Activated CD8-positive, alpha-beta T cell treated with anti-CD3 and anti-CD28 coated beads, Interleukin-2, amount 10 ng/mL, durations not matched to agents 7 days and 5 days (primary cell): ENCODE measurements around the gene AVPR2. TPM values are rescaled to one million over a fixed set of nuclear protein-coding genes. Genes with fewer than 3 reads are reported as not detected.

Experiments
- ATAC-seq: fragments of 150-1000 bp; cut with Tn5 transposase; one replicate; pipeline ENCODE4 v1.10.0; 2021; ENCODE audit warnings: moderate library complexity
- CTCF ChIA-PET: fragments of 350-600 bp; sonication (Branson Sonifier 250); formaldehyde crosslinking; loops from one replicate; lab custom pipeline; 2021; ENCODE audit warnings: antibody characterized with exemption; lab: Charles Lee
- POLR2A ChIA-PET: fragments of 350-600 bp; sonication (Branson Sonifier 250); formaldehyde crosslinking; loops from one replicate; lab custom pipeline; 2021; ENCODE audit warnings: antibody characterized with exemption; lab: Charles Lee
- DNase-seq: peaks from one replicate; pipeline ENCODE4 v3.0.0-alpha.2; 2020
- H3K27ac Mint-ChIP-seq: one replicate; pipeline ENCODE4 v1.8.0; 2021; ENCODE audit warnings: mild to moderate bottlenecking, mixed read lengths
- H3K27me3 Mint-ChIP-seq: one replicate; pipeline ENCODE4 v1.8.0; 2021; ENCODE audit warnings: low read depth, mixed read lengths
- H3K36me3 Mint-ChIP-seq: one replicate; pipeline ENCODE4 v1.8.0; 2021; ENCODE audit warnings: low read depth, mixed read lengths
- H3K4me1 Mint-ChIP-seq: one replicate; pipeline ENCODE4 v1.8.0; 2021; ENCODE audit warnings: low read depth, mixed read lengths
- H3K4me3 Mint-ChIP-seq: one replicate; pipeline ENCODE4 v1.8.0; 2021; ENCODE audit warnings: mild to moderate bottlenecking, mixed read lengths
- H3K9me3 Mint-ChIP-seq: one replicate; pipeline ENCODE4 v1.8.0; 2022; ENCODE audit warnings: mixed read lengths; ENCODE audit not compliant: insufficient read depth
- total RNA-seq, 2 experiments: library from RNA; stranded (reverse); gene quantifications; one replicate each; pipeline ENCODE4 v1.2.3, GENCODE V29; 2021

AVPR2 gene
- total RNA-seq, 2 experiments from 2014 or later: not detected

DNA sequence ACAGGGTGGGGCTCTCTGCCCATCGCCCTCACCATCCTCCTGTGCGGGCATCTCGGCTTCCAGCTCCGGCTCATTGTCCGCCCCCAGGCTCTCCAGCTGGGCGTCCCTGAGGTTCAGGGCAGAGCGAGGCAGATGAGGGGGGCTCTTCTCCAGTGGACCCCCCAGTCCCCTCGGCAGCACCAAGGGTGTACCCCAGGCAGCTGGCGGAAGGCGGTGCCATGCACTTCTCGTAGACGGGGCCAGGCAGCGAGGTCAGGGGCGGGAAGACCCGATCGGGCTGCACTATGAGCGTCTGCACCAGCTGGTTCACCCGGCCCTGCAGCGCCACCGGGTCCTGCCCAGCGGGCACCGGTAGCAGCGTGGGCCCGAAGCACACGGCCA is 5.5 kb downstream of the AVPR2 start:
- DNase-seq (no peak), ATAC-seq (no peak)
- Mint-ChIP-seq H3K9me3 (no peaks in the 10 kb centered on the region), H3K27me3 (no peaks in the 10 kb centered on the region), H3K4me3 (no peak overlapping the region), H3K4me1 (peaks cover 19% of the 10 kb centered on the region), H3K27ac (no peak overlapping the region), H3K36me3 (peaks cover 25% of the 10 kb centered on the region)
- ChIA-PET POLR2A (interaction anchor here (0.5 kb wide), 1 partner anchor 9 kb away, joined by 4 read pairs; no protein-coding TSS in a partner anchor), CTCF (interaction anchor here (1.4 kb wide), 1 partner anchor 14 kb away, joined by 3 read pairs; no protein-coding TSS in a partner anchor)

DNA sequence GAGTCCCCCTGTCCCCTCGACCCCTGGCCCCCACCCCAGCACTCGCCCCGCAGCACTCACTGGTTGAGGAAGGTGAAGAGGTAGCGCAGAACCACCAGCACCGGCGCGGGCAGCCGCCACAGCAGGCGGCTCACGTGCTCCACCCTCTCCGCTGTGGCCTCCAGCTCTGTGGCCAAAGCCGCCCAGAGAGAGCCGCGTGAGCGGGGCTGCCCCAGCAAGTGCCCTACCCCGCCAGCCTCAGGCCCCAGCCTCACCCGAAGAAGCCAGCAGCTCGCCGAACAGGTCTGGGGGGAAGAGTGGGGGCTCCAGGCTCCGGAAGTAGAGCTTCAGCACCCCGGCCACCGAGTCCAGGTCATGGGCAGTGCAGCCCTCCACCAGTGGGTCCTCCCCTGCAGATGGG is 6.0 kb downstream of the AVPR2 start:
- H3K27me3 Mint-ChIP-seq: no peaks in the 10 kb centered on the region
- no peaks in the 10 kb centered on the region for H3K9me3 Mint-ChIP-seq
- H3K27ac Mint-ChIP-seq: no peak overlapping the region
- ATAC-seq (no peak), DNase-seq (no peak)
- CTCF ChIA-PET: interaction anchor here (1.2 to 1.8 kb wide), 3 partner anchors 14 to 56 kb away, joined by 3 to 5 read pairs (median 4); no protein-coding TSS in a partner anchor
- peaks cover 18% of the 10 kb centered on the region for H3K4me1 Mint-ChIP-seq
- no peak overlapping the region for H3K4me3 Mint-ChIP-seq
- peaks cover 25% of the 10 kb centered on the region for H3K36me3 Mint-ChIP-seq
- POLR2A ChIA-PET: interaction anchor here (0.5 to 1.2 kb wide), 3 partner anchors 10 to 16 kb away, joined by 3 to 4 read pairs (median 3); no protein-coding TSS in a partner anchor

DNA sequence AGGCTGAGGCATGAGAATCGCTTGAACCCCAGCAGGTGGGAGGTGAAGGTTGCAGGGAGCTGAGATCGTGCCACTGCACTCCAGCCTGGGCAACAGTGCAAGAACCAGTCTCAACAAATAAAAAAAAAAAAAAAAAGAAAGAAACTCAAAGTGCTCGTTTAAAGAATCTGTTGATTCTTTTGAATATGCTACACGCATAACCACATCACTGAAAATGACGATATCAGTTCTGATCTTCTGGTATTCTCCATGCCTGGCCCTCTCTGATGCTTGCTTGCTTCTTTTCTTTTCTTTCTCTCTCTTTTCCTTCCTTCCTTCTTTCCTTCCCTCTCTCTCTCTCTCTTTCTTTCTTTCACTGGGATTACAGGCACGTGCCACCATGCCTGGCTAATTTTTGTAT is 7.3 kb downstream of the AVPR2 start:
- H3K27ac Mint-ChIP-seq: peak overlapping the region; percentile 35
- peaks cover 30% of the 10 kb centered on the region for H3K36me3 Mint-ChIP-seq
- ChIA-PET CTCF (interaction anchor here (1.8 kb wide), 1 partner anchor 55 kb away, joined by 5 read pairs; no protein-coding TSS in a partner anchor), POLR2A (no interaction called here)
- H3K9me3 Mint-ChIP-seq: no peaks in the 10 kb centered on the region
- H3K4me1 Mint-ChIP-seq: peaks cover 12% of the 10 kb centered on the region
- H3K27me3 Mint-ChIP-seq: no peaks in the 10 kb centered on the region
- ATAC-seq (no peak), DNase-seq (no peak)
- no peak overlapping the region for H3K4me3 Mint-ChIP-seq

DNA sequence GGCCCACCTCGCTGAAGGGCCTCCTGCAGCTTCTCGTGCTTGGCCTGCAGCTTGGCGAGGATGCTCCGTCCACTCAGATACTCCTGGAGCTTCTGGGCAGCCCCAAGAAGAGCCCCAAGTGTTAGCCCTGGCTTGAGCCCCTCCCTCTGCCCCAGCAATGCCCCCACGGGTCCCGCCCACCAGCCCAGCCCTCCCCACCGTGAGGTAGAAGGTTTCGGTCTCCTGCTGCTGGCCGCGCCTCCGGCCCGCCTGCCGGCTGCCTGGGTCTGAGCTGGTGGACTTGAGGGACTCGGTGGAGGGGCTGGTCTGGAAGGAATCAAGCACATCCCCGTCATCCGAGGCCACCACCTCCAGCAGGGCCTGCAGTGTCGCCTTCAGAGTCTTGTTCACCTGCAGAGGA is 8.7 kb downstream of the AVPR2 start:
- H3K4me3 Mint-ChIP-seq: no peak overlapping the region
- no peaks in the 10 kb centered on the region for H3K9me3 Mint-ChIP-seq
- no peak for DNase-seq
- peaks cover 37% of the 10 kb centered on the region for H3K36me3 Mint-ChIP-seq
- CTCF ChIA-PET: interaction anchor here (1.2 kb wide), 1 partner anchor 10 kb away, joined by 4 read pairs; no protein-coding TSS in a partner anchor
- no peaks in the 10 kb centered on the region for H3K27me3 Mint-ChIP-seq
- H3K27ac Mint-ChIP-seq: no peak overlapping the region
- POLR2A ChIA-PET: interaction anchor here (0.9 to 1.3 kb wide), 3 partner anchors 12 to 150 kb away, joined by 4 to 5 read pairs (median 4); no protein-coding TSS in a partner anchor
- ATAC-seq: no peak
- H3K4me1 Mint-ChIP-seq: peaks cover 6% of the 10 kb centered on the region

DNA sequence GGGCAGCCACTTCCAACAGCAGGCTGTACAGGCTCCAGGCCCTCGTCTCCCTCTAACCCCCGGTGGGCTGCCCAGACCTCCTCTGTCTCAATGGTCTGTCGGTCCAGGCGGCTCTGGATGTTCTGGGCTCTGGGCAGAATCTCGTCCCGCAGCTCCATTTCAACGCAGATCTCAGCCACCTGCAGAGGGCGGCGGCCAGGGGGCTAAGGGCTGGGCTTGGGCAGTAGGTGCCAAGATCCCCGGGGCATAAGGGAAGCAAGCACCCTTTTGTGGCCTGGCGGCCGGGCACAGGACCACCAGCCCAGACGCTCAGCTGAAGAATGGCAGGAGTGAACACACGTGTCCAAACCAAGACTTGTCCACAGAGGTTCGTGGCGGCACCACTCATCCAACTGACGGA is 9.2 kb downstream of the AVPR2 start:
- Mint-ChIP-seq H3K9me3 (no peaks in the 10 kb centered on the region), H3K4me1 (peaks cover 6% of the 10 kb centered on the region), H3K27me3 (no peaks in the 10 kb centered on the region), H3K27ac (peak overlapping the region; percentile 30), H3K4me3 (no peak overlapping the region), H3K36me3 (peaks cover 36% of the 10 kb centered on the region)
- ChIA-PET CTCF (no interaction called here), POLR2A (interaction anchor here (1.3 kb wide), 2 partner anchors 12 to 13 kb away, joined by 4 to 5 read pairs; no protein-coding TSS in a partner anchor)
- DNase-seq: no peak
- ATAC-seq: no peak

DNA sequence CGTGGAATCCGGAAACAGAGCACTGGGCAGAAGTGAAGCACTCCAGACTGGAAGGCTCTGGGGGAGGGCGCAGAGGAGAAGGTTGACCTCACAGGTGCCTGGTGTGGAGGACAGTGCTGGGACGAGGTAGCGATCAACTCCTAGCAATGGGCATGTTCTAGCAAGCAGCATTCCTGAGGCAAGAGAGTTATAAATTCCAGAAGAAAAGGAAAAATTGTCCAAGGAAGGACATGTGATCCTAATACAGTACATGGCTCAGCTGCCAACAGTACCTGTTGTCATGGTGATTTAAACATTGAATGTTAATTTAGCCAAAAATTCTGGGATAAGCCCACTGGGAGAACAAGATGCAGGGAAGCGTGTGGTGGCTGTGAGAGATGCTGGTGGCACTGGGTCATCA is 13.4 kb downstream of the AVPR2 start:
- DNase-seq: no peak
- Mint-ChIP-seq H3K36me3 (peaks cover 40% of the 10 kb centered on the region), H3K4me1 (peaks cover 21% of the 10 kb centered on the region), H3K27ac (no peak overlapping the region), H3K4me3 (no peak overlapping the region), H3K27me3 (no peaks in the 10 kb centered on the region), H3K9me3 (no peaks in the 10 kb centered on the region)
- ChIA-PET POLR2A (interaction anchor here (0.6 kb wide), 1 partner anchor 39 kb away, joined by 3 read pairs; no protein-coding TSS in a partner anchor), CTCF (no interaction called here)
- no peak for ATAC-seq

DNA sequence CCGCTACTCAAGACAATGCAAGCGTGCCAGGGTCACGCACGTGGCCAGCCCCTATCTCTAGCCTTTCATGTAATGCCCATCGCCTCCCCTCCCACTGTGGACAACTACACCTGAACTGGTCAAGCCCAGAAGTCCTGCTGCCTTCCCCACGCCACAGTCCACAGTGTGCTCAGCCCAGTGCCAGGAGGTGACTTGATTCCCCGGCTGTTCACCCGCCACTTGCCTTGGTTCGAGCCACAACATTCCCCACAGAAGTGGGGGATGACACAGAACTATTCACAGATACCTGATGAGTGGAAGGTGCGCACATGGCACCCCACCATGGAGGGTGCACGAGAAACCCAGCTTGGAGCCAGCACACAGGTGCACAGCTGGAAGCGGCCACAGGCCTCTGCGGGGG is 14.8 kb downstream of the AVPR2 start:
- no peak for DNase-seq
- ChIA-PET CTCF (no interaction called here), POLR2A (no interaction called here)
- Mint-ChIP-seq H3K36me3 (peaks cover 49% of the 10 kb centered on the region), H3K27ac (peak overlapping the region; percentile 52), H3K27me3 (no peaks in the 10 kb centered on the region), H3K9me3 (no peaks in the 10 kb centered on the region), H3K4me3 (no peak overlapping the region), H3K4me1 (peaks cover 27% of the 10 kb centered on the region)
- no peak for ATAC-seq

DNA sequence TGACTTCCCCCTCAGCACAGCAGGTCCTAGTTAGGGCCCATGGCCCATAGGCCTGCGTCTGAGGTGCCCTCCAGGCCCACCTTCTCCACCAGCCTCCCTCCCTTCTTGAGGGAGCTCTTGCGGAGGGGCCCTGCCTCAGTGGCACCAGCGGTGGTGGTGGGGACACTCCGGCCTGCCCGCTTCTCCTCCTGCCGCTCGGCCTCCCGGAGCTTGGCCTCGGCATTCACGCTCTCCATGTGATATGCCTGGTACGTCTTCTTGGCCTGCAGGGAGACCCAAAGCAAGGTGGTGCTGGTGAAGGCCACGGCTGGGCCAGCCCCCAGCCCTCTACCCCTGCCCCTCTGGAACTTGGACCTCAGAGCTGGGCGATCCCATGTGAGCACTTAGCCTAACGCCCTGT is 16.1 kb downstream of the AVPR2 start:
- no peak for DNase-seq
- ATAC-seq: no peak
- Mint-ChIP-seq H3K36me3 (peaks cover 59% of the 10 kb centered on the region), H3K27me3 (no peaks in the 10 kb centered on the region), H3K4me3 (no peak overlapping the region), H3K27ac (no peak overlapping the region), H3K4me1 (peaks cover 27% of the 10 kb centered on the region), H3K9me3 (no peaks in the 10 kb centered on the region)
- ChIA-PET POLR2A (no interaction called here), CTCF (no interaction called here)

DNA sequence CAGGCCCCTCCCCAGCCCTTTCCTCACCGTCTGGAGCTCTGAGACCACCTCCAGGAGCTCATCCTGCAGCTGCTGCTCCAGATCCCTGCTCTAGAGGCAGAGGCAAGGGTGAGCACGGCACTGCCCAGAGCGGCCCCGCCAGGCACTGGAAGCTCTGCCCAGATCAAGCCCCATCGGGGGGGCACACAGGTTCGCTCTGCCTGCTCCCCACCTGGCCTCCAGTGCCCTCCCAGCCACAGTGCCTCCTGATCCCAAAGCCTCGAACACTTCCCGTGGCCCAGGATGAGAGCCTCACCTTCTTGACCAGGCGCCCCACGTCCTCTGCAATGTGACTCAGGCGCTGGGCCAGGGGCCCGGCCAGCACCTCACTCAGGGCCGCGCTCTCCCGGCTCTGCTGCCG is 16.6 kb downstream of the AVPR2 start:
- Mint-ChIP-seq H3K4me3 (peak overlapping the region; percentile 95), H3K36me3 (peaks cover 56% of the 10 kb centered on the region), H3K27me3 (no peaks in the 10 kb centered on the region), H3K9me3 (no peaks in the 10 kb centered on the region), H3K4me1 (peaks cover 27% of the 10 kb centered on the region), H3K27ac (no peak overlapping the region)
- no peak for ATAC-seq
- DNase-seq: no peak
- ChIA-PET CTCF (interaction anchor here (10.6 kb wide), 1 partner anchor 28 kb away, joined by 228 read pairs; the partner anchor contains the start of gene RENBP), POLR2A (interaction anchor here (1.0 kb wide), 1 partner anchor 46 kb away, joined by 3 read pairs; no protein-coding TSS in a partner anchor)

DNA sequence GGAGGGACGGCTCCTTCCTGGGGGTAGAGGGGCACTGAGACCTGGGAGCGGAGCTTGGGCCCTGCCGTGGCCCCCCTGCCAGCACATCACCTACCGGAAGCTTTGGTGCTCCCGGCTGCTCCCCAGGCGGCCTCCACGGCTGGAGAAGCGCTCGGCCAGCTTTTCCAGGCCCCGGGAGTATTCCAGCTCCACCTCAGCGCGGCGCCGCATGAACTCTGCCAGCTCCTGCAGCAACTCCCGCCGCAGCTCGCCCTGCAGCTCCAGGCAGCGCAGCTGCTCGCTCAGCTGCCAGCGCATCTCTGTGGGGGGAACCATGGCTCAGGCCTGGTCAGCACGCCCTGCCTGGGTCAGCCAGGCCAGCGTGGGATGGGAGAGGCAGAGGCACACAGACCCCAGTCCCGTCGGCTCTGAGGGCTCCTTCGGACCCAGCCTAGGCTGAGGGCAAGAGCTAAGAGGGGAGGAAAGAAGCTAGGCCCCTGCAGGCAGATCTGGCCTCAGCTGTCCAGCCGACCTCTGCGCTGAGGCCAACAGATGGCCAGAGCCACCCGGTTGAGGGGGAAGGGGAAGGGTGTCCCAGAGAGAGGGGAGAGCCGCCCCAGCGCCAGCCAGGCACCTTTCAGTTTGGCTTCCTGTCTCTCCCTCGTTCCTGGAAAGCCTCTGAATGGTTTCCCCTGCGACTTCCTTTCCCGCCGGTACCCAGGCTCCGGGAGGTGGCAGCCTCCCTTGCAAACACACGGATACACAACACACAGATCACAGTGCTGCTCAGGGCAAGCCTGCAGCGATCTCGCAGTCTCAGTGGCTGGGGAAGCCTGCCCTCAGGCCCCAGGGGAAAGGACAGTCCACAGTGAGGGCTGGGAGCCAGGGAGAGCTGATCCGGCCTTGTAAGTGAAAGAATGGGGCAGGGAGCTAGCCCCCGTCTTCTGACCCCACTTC is 17.3 kb downstream of the AVPR2 start:
- H3K4me1 Mint-ChIP-seq: peaks cover 25% of the 10 kb centered on the region
- peak overlapping the region; percentile 95 for H3K4me3 Mint-ChIP-seq
- no peaks in the 10 kb centered on the region for H3K27me3 Mint-ChIP-seq
- peaks cover 52% of the 10 kb centered on the region for H3K36me3 Mint-ChIP-seq
- DNase-seq: no peak
- ATAC-seq: no peak
- H3K27ac Mint-ChIP-seq: peak overlapping the region; percentile 87
- H3K9me3 Mint-ChIP-seq: no peaks in the 10 kb centered on the region
- ChIA-PET CTCF (interaction anchor here (1.5 to 10.6 kb wide), 2 partner anchors 15 to 27 kb away, joined by 3 to 228 read pairs; partner anchors contain the start of gene RENBP), POLR2A (interaction anchor here (1.0 to 9.3 kb wide), 2 partner anchors 26 to 46 kb away, joined by 3 to 84 read pairs; partner anchors contain the start of gene RENBP)

DNA sequence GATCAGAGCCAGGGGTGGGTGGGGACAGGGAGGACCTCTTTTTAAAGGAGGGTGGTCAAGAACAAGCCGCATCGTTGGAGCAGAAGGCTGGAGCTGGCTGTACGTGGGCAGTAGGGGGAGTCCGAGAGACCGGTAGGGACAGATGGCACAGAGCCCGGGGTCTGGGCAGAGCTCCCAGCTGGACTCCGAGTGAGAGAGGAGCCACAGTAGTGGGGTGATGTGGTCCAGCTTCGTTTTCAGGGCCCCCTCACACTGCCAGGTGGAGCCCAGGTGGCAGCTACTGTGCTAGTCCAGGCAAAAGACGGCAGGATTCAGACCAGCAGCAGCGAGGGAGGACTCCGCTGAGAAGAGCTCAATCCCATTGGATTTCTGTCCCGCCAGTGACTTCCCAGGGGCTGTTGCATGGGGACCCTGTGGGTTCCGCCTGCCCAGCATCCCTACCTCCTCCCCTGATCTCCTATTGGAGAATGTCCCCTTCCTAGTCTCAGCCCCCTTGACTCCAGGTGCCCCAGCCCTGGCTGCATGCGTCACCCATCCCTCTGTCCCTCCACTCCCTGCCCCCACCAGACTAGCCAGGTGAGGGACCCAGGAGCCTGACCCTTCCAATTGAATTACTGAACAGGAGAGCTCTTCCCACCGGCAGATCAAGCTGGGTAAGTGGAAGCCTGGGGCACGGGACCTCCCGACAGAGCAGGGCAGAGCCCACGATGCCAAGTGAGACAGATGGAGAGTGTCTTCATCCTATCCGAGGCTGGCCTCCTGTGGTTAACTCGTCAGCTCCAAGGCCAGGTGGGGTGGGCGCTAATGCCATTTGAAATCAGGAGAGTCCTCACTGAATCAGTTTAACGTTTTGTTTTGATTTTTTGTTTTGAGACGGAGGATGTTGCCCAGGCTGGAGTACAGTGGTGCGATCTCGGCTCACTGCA is 18.7 kb downstream of the AVPR2 start:
- ChIA-PET POLR2A (interaction anchor here (0.8 to 9.3 kb wide), 3 partner anchors 12 to 47 kb away, joined by 3 to 90 read pairs (median 84); partner anchors contain the start of genes HCFC1, RENBP and TMEM187), CTCF (interaction anchor here (1.1 to 10.6 kb wide), 7 partner anchors 10 to 46 kb away, joined by 3 to 228 read pairs (median 4); partner anchors contain the start of genes HCFC1, RENBP and TMEM187)
- Mint-ChIP-seq H3K4me3 (peak overlapping the region; percentile 95), H3K36me3 (peaks cover 44% of the 10 kb centered on the region), H3K27ac (peak overlapping the region; percentile 96), H3K27me3 (no peaks in the 10 kb centered on the region), H3K4me1 (peaks cover 23% of the 10 kb centered on the region), H3K9me3 (no peaks in the 10 kb centered on the region)
- ATAC-seq (no peak), DNase-seq (no peak)
